LoVo (cell line): ENCODE results near the gene PIGZ.

ENCODE experiments used
- DNase-seq: peaks from one replicate; pipeline ENCODE4 v3.0.0-alpha.2; 2016; ENCODE audit warnings: low spot score

PIGZ gene

DNA sequence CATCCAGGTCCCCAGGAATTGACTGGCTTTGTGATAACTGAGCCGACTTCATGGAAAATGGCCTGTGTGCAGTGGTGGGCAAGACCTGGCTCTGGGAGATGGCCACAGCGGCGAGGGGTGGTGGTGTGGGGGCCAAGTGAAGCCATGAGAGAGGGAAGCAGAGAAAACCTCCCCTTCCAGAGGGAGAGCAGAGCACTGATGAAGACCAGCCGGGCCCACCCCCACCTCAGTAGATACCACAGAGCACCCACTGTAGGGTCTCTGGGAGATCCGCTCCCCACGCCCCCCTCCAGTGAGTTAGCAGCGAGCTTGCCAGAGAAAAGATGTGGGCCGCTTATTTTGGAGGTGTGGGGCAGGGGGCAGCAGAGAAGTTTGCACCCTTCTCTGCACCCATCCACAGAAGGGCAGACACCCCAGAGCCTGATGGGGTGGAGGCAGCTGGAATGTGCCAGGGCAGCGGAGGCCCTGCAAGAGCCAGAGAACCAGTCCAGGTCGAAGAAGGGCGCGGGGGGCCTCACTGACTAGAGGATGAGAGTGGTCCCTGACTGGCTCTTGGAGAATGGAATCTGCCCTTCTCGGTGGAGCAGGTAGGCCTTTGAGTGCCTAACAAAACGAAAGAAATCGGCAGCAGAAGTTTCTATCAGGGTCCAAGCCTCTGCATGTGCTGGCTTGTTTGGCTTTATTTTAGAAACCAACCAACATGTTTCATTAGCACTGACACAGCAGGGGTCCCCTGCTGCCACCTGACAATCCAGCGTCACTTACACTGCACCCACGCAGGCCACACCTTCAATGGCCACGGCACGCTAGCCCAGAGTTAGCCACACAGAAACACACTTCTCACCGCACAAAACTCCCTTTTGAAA is 32.7 kb upstream of the PIGZ start:
- no peak for DNase-seq

DNA sequence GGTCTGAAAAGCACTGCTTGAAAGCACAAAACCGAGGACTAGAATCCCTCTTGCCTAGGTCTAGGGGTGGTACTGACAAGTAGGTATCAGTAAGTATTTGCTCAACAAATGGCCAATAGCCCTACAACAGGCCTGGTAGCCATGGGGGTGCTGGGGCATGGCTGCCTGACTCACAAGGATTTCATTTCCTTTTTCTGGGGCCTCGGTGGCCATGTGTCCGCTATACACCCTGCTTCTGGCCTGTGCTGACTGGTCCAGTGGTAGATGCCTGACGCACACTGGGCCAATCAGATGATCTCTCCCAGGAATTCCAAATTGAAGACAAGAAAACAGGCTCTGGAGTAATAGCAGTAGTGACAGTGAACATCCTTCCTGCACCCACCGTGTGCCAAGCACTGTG is 31.6 kb upstream of the PIGZ start:
- no peak for DNase-seq

DNA sequence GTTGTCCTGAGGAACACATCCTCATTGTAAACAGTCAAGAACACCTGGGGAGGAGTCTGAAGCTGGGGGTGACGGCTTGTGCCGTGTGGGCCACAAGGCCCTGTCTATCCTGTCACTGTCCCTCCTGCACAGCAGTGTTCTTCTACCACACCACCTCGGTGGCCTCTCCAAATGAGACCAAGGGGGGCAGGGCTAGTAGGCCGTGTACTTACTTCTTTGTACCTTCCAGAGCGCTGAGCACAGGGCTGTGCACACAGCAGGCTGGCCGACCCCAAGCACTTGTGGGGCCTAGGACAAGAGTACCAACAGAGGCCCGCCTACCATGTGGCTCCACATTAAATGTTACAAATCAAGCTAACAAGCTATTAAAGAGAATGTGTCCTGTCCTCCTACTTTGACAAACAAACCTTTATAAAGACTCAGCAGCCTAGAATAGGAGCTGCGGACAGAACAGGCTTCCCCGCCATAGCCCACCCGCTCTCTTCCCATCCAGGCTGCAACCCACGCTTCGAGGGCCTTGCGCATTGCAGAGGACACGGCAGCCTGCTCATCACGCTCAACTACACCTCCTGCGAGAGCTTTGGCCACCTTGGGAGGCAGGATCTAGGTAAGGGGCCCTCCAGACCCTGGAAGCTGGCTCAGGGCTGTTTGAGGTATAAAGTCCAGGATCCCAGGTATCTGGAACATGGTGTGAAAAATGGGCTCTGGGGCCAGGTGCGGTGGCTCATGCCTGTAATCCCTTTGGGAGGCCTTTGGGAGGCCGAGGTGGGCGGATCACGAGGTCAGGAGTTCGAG is 30.5 kb upstream of the PIGZ start:
- DNase-seq, result no peak

DNA sequence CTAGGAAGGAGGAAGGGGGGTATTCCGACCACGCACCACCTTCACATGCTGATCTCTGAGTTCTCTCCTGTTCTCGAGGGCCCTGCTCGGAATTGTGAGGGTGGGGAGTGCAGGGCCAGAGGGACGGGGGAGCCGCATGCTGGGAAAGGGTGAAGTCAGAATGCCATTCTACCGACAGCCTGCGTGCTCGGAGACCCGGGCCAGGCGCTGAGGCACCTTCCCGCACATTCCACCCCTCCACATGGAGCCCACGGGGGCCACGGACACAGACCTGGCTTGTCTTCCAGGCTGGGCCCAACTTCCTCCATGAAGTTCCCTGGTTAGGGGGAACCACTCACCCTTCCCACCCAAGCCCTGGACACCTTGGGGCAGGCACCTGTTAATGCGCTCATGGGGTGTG is 28.7 kb upstream of the PIGZ start:
- no peak for DNase-seq

DNA sequence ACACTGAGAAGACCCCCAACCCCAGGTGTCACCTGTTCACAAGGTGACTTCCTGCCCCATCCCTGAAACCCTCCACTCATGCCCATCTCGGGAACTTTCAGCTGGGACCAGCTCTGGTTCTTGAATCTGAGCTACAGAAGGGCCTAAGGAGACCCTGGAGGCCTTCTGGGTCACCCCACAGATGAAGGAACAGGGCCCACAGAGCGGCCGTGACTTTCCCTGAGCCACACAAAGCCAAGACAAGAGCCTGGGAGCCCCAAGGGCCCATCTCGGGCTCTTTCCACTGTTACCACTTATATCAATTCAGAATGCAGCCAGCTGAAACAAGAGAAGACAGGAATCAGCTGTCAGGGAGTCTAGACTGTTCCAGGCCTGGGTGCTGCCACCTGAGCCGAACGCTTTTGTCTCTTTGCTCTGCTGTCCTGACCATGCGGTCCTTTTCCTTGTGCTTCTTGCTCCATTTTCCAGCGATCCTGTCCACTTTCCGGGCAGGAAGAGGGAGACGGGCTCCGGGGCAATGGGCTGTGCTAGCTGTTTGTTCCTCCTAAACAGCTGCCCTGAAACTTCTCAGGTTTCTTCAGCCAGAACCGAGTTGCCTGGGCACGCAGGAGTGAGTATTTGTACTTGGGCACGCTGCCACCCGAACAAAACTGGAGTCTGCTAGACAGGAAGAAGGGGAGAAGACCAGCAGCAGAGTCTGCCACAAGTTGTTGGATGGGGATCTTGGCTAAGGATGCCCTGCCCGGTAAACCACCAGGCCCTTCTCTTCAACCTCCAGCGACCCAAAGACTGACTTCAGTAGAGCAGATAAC is 28.0 kb upstream of the PIGZ start:
- no peak for DNase-seq

DNA sequence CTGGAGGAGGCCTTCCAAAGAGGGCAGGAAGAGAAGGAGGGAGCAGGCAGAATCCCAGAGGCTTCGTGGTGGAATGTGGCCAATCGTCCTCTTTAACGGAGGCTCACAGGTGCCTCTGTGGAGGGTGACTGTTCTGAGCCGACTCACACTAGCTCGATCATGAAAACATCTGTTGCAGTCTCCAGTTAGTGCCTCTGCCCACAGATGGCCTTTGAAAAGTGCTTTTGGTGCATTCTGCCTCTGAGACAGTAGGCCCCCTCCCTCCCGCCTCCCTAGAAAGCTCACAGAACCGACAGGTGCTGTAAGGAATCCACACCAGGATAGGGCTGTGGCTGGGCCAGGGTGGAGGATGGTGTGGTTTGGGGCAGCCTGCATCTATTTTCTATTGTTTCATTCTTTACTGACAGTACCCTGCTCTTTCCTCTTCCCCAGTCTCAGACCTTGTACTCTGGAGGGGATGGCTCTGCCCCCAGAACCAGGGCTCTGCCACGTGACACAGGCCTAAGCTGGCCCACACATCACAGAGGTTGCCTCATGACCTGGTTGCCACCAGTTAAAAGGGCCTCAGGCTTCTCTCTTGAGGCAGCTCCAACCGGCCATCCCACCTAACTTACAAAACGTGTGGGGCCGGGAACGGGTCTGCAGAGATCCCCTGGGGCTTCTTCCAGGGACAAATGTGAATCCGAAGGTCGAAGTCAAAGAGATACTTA is 27.2 kb upstream of the PIGZ start:
- DNase-seq, result no peak

DNA sequence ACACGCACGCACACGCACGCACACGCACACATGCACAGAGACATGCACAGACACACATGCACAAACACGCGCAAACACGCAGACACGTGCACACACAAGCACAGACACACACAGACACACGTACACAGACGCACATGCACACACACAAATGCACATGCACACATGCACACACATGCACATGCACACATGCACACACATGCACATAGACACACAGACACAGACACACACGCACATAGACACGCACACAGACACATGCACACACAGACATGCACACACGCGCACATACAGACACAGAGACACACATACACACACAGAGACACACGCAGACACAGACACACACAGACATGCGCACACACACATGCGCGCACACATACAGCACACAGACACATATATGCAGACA is 26.4 kb upstream of the PIGZ start:
- DNase-seq, result no peak

DNA sequence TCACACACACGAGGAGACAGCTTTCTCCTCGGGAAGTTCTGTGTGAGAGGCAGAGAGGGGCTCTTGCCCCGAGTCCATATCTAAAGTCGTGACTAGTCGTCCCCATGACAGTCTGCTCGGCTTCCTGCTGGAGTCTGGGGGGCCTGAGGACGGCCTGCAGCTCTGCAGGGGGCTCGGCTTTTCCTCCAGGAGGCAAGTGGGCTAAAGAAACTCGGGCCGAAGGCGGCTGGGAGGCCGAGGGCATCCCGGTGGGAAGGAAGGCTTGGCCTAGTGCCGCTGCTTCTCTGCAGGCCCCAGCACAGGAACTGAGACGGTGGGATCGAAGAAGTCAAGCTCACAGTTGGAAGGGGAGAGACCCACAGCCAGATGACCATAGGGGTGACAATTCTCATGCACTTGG is 25.4 kb upstream of the PIGZ start:
- DNase-seq, result no peak

DNA sequence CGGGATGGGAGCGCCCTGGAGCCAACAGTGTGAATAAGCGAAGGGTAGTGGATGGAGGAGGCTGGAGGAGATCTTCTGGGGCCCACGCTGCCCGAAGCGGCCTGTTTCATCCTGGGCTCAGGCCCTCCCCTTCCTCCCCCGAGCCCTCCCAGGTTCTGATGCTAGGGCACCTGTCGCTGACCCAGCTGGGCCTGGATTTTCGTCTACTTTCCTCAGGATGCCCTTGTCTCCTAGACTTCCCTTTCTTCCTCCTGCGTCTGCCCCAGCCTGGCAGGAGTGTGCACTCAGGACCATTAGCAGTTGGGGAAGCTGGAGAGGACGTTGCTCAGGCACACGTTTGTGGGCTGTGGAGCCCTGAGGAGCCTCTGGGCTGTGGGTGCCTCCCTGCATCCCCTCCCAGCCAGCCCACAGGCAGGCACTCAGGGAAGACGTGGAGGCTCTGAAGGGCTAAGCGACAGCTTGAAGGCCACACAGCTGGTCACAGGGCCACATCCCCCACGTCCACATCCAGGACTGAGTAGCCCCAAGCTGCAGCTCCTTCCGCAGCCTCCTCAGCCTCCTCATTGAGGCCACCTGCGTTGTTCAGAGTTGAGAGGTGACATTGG is 23.9 kb upstream of the PIGZ start:
- no peak for DNase-seq

DNA sequence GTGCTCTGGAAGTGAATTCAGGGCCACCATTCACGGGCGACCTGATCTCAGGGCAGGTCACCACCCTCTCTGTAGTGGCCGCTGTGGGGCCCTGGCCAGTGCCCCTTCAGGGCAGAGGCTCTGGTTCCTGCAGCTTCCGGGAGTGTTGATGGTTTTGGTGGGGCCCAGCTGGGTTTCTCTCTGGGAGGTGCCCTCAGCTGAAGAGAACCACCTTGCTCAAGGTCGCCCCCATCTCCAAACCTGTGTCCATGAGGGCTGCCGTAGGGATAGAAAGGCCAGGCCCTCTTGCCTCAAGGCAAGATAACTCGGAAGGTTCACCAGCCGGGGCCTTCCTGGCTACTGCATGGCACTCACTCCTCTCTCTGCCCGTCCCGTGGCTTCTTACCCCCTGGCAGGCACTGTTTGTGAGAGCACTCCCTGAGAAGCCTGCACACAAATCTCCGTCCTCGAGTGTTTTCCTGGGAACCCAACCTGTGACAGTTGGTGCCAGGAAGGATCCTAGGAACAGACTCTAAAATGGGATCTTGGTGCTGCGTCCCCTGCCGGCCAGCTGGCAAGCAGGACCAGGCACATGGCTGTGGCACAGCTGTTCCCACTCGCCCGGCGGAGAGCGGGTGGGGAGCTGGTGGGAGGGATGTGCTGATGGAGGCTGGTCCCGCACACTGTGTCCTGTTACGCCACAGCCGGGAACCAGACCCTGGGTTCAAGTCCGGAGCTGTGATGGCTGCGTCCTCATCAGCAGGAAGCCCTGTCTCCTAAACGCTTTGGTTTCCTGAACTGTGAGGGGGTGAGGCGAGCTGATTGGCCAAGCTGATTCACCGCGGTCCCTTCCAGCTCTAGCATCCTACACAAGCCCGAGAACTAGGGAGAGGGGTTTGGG is 23.2 kb upstream of the PIGZ start:
- DNase-seq, result no peak

DNA sequence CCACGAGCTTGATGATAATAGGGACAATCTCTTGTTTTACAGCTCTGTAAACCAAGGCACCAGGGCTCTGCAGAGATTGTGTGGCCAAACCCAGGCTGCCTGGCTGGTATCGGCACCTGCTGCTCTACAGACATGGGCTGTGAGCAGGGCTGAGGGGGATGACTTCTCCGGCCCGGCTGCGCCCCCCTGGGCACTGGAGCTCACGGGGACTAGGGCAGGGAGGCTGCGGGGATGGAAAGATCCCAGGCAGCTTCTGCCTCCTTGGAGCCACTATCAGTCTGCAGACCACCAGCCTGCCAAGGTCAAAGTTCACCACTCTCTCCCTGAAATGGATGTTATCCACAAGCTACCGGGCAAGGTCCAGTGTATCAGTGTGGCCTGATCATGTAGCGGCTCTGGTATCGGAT is 22.0 kb upstream of the PIGZ start:
- DNase-seq, result no peak

DNA sequence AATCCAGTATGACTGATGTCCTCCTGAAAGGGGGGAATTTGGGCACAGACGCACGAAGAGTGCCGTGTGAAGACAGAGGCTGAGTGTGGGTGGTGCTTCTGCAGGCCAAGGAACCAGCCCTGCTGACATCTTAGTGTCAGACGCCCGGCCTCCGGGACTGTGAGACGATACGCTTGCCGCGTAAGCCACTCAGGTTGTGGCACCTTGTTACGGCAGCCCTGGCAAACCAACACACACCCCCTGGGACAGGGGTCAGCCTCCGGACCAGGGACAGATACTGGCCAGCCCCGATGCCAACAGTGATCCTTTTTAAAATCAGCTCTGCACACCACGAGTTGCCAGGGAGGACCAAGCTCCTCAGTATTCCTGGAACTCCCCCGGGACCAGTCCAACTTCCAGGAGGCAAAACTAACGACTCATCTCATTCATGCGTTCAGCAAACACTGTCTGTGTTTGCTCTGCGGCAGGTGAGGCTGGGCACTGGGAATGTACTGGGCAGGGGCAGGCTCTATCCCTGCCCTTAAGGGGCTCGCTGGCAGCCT is 21.2 kb upstream of the PIGZ start:
- DNase-seq, result peak; percentile 32

DNA sequence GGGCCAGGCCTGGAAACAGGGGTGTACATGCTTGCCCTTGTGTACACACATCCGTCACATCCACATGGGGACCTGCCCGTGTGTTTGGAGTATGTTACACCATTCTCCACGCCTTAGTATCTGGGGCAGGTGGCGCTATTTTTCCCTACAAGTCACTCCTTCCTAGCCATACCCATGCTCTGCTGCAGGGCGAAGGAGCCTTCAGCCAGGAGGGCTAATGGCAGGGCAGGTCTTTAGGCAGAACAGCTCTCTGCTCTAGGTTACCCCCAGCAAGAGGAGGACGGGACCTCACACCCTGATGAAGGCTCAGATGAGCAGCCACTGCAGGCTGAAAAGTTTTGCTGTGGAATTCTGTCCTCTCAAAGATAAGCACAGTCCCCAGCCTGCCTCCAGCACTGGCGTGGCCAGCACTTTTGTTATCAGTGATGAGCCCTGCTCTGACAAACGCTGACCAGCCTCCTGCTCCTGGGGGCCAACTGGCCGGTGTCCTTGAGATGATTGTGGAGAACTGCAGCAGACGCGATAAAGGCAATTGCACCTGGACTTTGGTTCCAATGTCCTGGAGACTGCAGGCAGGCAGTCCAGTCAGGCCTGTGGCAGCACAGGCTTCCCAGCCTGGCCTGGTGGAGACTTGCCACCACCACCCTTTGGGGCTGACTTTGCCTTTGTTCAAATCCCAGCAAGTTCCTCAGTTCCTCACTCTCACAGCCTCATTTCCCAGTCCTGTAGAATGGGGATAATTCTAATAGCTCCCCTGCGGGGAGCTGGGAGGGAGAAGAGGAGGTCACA is 19.8 kb upstream of the PIGZ start:
- DNase-seq, result no peak

DNA sequence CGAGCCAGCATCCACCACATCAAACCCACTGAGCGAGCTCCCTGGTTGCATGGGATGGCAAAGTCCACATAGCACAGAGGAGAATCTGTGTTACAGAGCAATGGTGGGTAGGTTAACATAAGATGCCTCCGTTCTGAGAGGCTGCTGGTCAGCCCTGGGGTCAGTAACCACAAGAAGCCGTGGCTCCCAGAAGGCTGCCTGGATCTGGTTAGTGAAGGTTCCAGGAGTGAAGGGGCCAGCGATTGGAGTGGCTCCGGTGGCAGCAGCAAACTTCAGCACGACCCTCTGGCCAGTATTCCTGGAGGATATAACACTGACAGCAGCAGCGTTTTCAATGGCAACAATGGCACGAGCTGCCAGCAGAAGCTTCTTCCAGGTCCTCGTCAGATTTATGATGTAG is 18.4 kb upstream of the PIGZ start:
- DNase-seq, result no peak

DNA sequence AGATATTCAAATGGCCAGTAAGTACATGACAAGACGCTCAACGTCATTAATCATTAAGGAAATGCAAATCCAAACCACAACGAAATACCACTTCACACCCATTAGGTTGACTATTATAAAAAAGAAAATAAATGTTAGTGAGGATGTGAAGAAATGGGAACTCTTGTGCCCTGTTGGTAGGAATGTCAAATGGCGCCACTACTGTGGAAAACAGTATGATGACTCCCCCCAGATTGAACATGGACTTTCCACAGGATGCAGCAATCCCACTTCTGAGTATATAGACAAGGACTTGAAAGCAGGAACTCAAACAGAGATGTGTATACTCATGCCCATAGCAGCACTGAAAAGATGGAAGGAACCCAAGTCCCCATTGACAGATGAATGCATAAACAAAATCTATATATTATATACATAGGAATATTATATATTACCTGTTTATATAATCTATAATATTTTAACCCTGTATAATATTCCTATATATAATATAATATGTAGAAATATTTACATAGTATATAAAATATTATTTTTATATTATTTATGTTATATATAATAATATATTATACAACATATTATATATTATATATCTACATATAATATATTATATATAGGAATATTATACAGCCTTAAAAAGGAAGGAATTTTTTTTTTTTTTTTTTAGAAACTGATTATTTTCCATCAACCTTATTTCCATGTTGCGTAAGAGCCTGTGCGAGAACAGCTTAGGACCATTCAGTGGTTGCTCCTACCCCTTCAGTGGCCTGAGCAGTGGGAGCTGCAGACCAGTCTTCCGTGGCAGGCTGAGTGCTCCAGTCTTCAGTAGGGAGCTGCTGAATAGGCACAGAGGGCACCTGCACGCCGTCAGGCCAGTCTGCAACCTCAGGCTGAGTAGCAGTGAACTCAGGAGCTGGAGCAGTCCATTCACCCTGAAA is 17.6 kb upstream of the PIGZ start:
- DNase-seq, result no peak

DNA sequence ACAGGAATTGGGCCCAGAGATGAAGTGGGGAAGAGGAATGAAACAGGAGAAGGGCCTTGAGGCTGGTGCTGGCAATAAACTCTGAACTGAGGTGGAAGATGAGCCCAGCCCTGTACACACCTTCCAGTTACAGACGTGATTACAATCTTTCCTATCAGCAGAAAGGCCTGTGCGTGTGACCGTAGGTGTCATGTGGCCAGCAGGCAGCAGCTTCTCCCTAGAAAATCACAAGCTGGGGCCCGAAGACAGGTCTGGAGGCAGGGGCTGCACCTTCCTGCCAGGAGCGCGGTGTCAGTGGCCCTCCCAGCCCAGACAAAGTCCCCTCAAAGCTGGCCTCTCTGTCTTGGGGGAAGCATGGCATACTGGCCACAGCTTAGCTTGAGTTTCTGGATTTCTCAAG is 16.7 kb upstream of the PIGZ start:
- DNase-seq, result no peak

DNA sequence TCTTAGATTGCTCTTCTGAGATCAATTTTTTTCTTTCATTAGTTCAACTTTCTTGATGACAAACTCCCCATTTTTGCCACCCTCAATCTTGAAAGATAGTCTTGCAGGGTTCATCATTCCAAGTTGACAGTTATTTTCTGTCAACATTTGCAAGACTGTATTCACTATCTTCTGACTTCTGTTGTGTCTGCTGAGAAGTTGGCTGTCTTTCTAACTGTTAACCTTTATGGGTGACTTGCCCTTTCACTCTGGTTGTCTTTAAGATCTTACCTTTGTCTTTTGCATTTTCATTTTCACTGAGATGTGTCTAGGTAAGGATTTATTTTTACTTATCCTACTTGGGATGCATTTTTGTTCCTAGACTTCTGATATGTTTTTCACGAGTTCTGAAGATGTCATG is 14.6 kb upstream of the PIGZ start:
- no peak for DNase-seq

DNA sequence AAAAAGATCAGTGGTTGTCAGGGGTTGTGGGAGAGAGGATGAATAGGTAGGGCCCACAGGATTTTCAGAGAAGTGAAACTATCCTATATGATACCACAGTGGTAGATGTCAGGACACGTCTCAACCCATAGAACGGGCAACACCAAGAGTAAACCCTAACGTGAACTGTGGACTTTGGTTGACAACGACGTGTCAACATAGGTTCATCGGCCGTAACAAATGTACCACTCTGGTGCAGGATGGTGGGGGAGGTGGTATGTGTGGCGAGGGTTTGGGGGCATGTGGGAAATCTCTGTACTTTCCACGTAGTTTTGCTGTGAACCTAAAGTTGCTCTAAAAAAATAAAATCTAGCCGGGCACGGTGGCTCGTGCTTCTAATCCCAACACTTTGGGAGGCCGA is 13.0 kb upstream of the PIGZ start:
- DNase-seq, result no peak
